ELF-1 (cell line): Measurements from ENCODE around the gene TMEM181.
A peak's percentile ranks its signal among the peaks of the same experiment; 100 is the strongest.
"Not testable (repeated sequence)": the region's sequence is repeated elsewhere in the genome, so short reads cannot be mapped to it uniquely, and the experiment has no call there.

ENCODE experiments used
- DNase-seq: peaks from one replicate; pipeline ENCODE4 v3.0.0-alpha.2; 2016; ENCODE audit warnings: low read depth, low spot score

Gene TMEM181, protein sequence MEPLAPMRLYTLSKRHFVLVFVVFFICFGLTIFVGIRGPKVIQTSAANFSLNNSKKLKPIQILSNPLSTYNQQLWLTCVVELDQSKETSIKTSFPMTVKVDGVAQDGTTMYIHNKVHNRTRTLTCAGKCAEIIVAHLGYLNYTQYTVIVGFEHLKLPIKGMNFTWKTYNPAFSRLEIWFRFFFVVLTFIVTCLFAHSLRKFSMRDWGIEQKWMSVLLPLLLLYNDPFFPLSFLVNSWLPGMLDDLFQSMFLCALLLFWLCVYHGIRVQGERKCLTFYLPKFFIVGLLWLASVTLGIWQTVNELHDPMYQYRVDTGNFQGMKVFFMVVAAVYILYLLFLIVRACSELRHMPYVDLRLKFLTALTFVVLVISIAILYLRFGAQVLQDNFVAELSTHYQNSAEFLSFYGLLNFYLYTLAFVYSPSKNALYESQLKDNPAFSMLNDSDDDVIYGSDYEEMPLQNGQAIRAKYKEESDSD

DNA sequence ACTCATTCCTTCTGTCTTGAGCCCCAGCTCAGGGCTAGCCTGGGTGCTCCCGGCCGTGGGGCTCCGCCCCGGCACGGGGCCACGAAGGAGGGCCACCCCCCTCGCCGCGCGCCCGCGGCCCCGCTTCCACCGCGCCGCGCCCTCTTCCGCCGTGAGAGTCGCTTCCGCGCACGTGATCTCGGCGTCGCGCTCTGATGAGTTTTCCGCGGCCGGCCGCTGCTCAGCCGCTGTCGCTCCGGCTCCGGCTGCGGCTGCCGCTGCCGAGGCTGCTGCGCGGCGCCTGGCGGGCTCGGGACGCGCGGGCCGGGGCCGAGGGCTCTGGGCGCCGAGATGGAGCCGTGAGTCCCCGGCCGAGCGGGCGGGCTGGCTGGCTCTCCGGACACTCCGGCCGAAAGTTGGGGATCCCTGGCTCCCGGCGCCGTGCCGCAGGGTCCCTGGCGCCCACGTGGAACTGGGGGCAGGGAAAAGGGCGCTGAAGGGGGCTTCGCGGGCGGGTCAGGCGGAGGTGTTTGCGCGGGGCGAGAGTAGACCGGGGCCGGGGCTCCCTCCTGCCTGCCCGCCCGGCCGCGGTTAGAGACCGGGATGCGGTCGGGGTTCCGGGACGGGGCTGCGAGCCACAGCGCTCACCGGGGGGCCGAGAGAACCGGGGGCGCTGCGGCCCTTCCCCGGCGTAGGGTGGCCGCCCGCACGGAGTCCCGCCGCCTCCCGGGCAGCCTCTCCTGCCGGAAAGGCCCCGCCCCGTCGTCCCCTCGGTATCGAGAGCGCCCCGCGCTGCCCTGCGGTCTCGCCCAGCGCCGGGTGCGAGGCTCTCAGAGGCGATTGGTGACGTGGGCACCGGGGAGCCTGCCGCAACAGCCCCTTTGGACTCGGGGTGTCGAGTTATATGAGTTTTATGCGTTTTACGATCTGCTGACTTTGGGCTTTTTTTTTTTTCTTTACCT is at the start of gene TMEM181:
Gene TMEM181 (plus strand): TSS at position 197 of the 941 bp plus-strand sequence. CDS start 134 bp downstream, at position 331.
- peak; percentile 81 for DNase-seq

DNA sequence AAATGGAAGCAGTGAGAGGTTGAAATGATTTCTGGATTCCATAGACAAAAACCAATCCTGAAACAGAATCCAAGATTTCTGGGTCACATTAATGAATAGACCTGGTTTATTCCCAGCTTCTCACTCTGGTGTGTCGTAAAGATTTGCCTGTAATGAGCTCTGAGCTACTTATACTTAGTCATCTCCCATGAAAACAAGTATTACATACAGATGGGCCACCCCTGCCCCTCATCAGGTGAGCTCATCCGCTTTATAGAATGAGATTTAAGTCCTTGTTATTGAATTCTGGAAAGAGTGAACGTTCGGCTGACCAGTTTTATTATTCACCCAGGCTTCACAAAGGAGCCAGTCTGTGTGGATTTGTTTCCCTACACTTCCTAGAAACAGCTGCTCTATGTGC is 47.1 kb upstream of the TMEM181 start:
- no peak for DNase-seq

DNA sequence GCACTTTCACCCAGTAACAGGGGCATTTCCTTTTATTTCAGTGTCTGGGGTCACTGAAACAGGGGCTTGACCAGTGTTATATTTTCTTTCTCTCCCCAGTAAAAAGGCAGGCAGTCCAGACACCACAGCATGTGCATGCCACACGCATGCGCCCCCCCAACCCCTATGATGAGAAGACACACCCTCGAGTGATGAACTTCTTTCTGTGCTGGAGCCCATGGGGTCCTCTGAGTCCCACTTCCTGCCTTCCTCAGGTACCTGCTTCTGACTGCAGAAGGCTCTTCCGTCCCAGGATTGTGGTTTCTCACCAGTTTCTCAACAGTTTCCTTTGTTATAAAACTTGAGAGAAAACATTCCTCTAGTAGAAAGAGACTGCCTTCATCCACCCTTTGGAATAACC is 45.7 kb upstream of the TMEM181 start:
- DNase-seq: no peak

DNA sequence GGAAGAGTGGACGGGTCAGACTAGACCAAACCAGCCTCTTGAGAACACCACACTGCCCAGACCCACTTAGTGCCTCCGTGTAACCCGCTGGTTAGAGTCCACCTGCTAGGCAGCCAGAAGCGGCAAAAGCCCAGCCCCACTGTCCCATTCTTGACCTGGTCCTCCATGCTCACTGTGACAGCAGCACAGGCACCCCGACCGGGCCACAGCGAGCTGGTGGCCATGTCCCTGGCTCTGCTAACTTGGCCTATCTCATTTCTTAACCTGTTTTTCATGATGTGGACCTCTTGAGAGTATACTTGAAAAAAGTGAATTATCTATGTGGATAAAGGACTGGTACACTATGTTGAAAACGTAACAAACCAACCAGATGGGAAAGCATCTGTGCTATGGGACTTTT is 44.9 kb upstream of the TMEM181 start:
- no peak for DNase-seq

DNA sequence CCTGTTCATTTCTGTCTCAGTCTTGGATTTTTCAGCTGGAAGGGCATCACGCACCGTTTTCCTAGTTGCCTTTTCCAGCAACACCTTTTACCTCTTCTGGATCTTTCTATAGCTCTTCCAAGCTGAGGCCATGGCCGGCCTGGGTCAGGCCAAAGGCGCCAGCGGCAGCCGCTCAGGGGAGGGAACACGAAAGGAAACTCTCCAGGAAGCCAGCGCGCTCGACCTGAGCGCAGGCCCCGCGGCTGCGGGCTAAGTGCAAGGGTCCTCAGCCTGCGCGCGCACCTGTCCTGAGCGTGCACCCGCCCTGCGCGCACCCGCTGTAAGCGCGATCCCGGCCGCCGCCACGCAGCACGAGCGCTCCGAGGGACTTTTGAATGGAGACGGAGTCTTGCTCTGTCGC is 43.8 kb upstream of the TMEM181 start:
- DNase-seq: peak; percentile 85

DNA sequence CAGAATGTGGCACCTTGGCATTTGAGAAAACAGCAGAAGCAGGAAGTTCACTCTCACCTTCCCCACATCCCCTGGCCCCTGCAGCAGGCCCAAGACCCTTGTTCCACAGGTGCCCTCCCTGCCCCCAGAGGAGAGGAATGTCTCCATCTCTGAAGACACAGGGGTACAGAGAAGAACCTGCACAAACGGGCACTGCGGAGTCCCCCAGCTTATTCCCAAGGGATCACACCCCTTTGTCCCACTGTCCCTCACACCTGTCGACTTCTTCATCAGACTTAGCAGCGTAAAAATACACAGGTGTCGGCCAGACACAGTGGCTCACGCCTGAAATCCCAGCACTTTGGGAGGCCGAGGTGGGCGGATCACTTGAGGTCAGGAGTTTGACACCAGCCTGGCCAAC is 42.9 kb upstream of the TMEM181 start:
- DNase-seq: no peak

DNA sequence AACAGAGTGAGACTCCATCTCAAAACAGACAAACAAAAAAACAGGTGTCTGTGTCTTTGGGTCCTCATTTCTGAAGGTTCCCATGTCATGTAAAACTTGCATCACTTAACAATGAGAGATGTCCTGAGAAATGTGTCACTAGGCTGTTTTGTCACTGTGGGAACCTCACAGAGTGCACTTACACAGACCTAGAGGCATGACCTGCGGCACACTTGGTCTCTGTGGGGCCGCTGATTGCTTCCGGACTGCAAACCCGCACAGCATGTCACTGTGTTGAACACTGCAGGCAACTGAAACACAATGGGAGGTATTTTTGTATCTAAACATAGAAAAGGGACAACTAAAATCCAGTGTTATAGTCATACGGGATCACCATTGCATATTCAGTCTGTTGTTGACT is 42.3 kb upstream of the TMEM181 start:
- peak; percentile 36 for DNase-seq

DNA sequence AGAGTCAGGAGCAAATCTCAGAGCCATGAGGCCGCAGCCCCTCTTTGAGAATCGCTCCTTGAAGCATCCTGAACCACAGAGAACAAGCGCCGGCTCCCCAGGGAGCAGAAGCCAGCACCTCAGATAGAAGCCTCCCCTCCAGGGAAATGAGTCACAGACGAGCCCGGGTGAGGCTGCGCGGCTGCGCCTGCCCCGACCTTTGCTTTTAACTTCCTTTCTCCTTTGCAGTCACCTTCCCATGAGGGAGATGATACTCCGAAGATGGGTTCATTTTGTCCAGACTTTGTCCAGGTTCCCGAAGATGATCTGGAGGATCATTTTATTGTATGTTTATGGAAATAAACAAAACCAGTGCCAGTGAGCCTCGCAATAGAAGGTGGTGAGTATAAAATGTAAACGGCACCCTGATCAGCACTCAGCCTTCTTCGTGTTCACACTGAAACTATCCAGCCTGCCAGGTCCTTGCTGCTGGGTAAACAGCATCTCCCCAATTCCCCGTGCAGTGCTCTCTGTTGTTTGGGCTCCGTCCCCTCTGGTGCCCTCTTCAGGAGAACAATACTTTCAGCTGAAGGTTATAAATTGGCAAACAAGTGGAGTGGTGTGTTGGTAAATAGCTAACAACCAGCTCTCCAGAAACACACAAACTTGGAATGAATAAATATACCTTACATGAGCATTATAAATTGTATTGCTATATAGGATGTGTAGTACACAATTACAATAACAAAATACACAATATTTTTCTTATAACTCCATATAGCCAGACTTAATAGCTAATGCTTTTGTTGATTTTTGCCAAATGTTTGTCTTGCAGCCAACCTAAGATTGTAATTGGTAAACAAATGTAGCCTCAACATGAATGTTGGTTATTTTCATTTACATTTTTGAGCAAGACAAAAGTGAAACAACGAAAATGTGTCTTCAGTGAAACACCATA is 41.4 kb upstream of the TMEM181 start:
- peak; percentile 77 for DNase-seq

DNA sequence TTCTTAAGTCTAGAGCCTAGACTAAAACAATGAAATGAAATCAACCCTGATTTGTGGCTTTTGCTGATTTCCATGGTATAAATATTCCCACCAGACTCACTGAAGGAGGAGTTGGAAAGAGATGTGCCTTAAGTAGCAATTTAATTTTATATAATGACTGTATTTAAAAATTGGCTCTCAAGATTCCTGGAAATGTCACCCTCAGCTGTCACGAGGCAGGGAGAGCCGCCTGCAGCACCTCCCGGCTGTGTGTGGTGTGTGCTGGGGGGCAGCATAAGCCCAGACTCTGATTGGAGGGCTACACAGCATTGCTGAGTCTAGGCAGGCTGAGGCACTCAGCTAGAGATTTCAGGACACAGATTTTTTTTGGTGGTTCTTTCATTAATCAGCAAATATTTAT is 40.6 kb upstream of the TMEM181 start:
- no peak for DNase-seq

DNA sequence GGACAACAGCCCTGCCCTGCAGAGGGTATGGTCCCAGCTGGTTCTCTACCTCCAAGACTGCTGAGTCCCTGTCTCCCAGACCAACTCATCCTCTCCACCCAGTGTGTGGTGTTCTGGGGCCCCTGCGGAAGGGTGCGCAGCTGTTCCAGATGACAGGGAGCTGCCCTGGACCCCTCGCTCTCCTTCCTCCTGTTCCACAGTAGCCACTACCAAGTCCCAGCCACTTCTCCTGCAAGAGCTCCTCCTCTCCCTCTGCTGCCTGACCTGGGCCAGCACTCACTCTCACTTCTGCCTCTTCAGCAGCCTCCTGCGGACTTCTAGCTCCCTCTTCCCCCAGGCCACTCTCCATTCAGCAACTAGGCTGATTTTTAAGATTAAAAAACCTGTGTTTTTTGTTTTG is 40.1 kb upstream of the TMEM181 start:
- DNase-seq: no peak

DNA sequence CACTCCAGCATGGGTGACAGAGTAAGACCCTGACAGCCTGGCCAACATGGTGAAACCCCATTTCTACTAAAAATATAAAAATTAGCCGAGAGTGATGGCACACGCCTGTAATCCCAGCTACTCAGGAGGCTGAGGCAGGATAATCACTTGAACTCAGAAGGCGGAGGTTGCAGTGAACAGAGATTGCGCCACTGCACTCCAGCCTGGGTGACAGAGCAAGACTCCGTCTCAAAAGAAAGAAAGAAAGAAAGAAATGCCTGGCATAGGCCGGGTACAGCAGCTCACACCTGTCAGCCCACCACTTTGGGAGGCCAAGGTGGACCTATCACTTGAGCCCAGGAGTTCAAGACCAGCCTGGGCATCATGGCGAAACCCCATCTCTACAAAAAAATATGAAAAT is 38.9 kb upstream of the TMEM181 start:
- not testable (repeated sequence) for DNase-seq

DNA sequence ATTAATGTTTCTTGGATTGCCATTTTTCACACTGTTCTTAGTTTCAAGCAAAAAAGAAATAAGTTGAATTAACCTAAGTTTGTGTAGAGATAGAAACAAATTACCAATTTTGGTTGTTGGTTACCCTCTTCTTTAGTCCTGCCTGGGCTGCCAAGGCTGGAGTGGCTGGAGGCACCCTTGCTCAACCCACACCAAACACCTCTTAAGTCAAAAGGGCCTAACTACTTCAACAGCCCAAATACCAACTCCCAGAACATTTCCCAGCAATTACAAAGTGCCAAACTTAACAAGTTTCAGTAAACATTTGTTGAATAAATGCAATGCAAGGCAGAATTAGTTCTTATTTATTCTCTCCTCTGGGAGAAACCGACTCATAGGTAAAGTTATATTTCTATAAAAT is 38.1 kb upstream of the TMEM181 start:
- no peak for DNase-seq

DNA sequence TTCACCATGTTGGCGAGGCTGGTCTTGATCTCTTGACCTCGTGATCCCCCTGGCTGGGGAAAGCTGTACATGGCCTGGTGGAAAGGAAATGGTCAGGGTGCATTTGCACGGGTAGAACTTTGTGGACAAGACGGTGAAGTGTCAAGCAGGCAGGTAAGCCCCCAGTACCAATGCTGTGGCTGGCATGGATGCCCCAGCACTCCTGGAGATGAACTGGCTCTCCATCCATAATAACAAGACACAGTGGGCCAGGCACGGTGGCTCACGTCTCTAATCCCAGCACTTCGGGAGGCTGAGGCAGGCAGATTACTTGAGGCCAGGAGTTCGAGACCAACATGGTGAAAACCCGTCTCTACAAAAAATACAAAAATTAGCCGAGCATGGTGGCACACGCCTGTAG is 37.3 kb upstream of the TMEM181 start:
- no peak for DNase-seq

DNA sequence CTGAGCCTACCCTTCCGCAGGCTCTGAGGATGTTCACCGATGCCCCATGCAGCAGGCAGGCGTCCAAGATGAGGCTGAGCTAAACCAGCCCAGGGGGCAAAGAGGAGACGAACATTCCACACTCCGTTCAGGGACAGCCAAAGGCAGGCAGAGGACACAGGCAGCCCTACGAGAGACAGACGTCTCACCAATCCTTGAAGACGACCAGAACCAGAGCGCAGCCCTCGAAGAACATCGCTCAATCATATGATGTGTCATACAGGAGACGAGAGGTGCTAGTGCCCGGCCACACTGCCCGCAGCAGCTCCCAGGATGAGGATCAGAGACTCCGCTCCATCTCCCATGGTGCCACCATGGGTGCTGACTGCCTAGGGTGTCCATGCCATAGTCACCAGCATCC is 35.6 kb upstream of the TMEM181 start:
- DNase-seq: no peak

DNA sequence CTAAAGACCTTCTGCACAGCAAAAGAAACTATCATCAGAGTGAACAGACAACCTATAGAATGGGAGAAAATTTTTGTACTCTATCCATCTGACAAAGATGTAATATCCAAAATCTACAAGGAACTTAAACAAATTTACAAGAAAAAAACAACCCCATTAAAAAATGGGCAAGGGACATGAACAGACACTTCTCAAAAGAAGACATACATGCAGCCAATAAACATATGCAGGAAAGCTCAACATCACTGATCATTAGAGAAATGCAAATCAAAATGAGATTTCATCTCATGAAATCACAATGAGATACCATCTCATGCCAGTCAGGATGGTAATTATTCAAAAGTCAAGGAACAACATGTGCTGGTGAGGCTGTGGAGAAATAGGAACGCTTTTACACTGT is 32.0 kb upstream of the TMEM181 start:
- DNase-seq: not testable (repeated sequence)

DNA sequence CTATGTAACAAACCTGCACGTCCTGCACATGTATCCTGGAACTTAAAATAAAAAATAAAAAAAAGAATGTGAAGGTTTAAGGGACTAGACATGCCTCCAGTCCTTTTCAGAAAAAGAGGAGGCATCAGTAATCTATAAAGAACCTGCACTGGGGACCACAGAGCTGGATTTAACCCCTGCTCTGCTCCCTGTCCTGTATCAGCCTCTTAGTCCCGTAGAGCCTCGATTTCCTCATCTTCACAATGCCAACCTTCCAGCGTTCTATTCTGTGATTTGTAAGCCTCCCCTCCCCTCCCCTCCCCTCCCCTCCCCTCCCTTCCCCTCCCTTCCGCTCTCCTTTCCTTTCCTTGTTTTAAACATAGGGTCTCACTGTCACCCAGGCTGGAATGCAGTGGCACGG is 31.1 kb upstream of the TMEM181 start:
- DNase-seq: no peak

DNA sequence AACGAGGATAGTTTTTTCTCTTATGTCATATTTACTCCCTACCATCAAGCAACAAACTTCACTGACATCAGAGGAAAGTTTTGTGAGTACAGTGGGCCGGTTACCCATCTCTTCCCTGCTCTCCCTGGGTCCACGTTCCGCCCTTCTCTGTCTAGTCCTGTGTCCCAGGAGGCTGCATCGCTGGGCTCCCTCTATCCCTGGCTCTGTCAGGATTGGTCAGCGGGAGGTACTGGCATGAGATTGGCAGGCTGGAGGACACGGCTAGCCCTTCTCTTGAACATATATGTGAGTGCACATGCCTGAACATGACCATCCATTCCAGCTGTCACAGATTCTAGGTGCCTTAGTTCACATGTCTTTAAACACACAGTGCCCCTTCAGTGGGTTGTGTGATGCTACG is 30.3 kb upstream of the TMEM181 start:
- no peak for DNase-seq

DNA sequence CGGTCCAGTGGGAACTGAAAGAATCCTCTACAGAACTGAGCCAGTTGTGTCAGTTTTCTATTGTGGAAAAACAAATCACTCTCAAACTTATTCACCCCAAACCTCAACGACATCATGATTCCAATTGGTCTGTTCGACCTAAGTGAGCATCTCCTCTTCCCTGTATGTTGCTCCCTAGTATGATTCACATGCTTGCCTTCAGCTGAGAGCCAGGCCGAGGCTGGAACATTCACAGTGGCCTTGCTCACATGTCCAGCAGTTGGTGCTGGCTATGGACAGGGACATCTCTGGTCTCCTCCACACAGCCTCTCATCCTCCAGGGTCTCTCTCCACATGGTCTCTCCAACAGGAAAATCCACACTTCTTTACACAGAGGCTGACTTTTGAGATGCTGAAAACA is 28.3 kb upstream of the TMEM181 start:
- no peak for DNase-seq

DNA sequence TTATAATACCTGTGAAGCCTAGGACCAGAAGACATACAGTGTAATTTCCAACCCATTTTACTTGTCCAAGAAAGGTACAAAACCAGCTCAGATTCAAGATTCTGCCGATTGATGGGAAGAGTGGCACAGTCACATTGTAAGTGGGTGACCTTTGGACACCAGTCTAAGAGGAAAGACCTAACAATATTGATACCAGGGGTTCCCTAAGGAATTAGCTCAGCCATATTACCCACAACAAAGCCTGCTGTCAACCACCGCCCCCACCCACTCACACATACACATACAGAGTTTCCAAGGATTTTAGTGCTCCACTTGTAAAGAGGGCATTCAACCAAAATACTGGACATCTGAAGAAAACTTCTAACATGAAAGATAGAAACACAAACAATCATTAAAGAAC is 27.9 kb upstream of the TMEM181 start:
- DNase-seq: no peak

DNA sequence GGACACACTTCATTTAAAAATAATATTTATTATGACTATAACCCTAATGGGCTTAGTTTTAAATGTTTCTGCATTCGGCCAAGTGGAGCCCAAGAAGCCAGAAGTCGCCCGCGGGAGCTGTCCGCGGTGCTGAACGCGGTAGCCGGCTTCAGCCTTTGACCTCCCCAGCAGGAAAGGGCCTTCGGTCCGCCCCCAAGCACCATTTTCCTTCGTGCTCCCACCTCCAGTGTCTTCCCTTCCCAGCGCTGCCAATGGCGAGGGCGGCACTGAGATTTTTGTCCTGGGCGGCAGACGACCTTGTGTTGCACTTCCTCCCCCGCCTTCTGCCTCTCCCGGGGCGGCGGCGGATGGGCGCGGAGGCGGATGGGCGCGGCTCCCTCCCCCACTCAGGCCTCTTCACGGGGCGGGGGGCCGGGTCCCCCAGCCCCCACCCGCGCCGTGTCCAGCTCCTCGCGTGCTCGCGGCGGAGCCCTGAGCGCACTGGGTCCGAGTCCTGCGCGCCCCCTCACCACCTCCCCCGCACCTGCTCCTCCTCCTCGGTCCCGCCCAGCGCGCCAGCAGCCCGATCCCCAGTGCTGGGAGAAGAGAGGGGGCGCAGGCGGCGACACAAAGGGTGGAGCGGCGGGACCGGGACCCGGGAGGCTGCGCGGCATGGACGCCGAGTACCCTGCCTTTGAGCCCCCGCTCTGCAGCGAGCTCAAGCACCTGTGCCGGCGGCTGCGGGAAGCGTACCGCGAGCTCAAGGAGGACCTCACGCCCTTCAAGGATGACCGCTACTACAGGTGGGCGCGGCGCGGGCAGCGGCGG is 23.6 kb upstream of the TMEM181 start:
- peak; percentile 90 for DNase-seq
